ENCODE data around the gene PDZRN4. TPM values are rescaled to one million over a fixed set of nuclear protein-coding genes. Genes with fewer than 3 reads are reported as not detected.

PDZRN4 gene
- total RNA-seq, 1 experiment from 2014 or later: not detected

- Mint-ChIP-seq H3K27ac (ENCODE audit: unreplicated experiment) (no peak overlapping the region), H3K27me3 (ENCODE audit: insufficient read depth, unreplicated experiment) (no peaks in the 10 kb centered on the region), H3K9me3 (ENCODE audit: unreplicated experiment) (no peaks in the 10 kb centered on the region), H3K36me3 (ENCODE audit: insufficient read depth, unreplicated experiment) (no peaks in the 10 kb centered on the region), H3K4me3 (ENCODE audit: unreplicated experiment) (no peak overlapping the region), H3K4me1 (ENCODE audit: low read depth, unreplicated experiment) (no peaks in the 10 kb centered on the region)
- BruUV-seq (replicated peaks): no TSS peak
- H3K36me3 ChIP-seq (ENCODE audit: control insufficient read depth, insufficient read depth, low read length): no peaks in the 10 kb centered on the region
- POLR2A ChIA-PET: no interaction called here
- H3K4me3 ChIP-seq (ENCODE audit: low read depth, low read length): no peak overlapping the region
- H3K4me1 ChIP-seq: no peaks in the 10 kb centered on the region
- intact Hi-C loops (cut with micrococcal nuclease; ENCODE audit: unreplicated experiment): no loop called here
- TF ChIP-seq, protein P1, sequence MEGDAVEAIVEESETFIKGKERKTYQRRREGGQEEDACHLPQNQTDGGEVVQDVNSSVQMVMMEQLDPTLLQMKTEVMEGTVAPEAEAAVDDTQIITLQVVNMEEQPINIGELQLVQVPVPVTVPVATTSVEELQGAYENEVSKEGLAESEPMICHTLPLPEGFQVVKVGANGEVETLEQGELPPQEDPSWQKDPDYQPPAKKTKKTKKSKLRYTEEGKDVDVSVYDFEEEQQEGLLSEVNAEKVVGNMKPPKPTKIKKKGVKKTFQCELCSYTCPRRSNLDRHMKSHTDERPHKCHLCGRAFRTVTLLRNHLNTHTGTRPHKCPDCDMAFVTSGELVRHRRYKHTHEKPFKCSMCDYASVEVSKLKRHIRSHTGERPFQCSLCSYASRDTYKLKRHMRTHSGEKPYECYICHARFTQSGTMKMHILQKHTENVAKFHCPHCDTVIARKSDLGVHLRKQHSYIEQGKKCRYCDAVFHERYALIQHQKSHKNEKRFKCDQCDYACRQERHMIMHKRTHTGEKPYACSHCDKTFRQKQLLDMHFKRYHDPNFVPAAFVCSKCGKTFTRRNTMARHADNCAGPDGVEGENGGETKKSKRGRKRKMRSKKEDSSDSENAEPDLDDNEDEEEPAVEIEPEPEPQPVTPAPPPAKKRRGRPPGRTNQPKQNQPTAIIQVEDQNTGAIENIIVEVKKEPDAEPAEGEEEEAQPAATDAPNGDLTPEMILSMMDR (IDR thresholded peaks at IDR 0.05; ENCODE audit: insufficient read depth in 1 of 2, low read depth in 1 of 2, low read length in 1 of 2, severe bottlenecking in 1 of 2, unreplicated experiment in 1 of 2): no peak
- CTCF ChIA-PET: no interaction called here
- DNase-seq: no peak
- H3K9me3 ChIP-seq: no peaks in the 10 kb centered on the region
- no peaks in the 10 kb centered on the region for H3K27me3 ChIP-seq (replicated peaks; ENCODE audit: control insufficient read depth, insufficient read depth, low read length)
These were observed 177.6 kb downstream of the PDZRN4 start for GRCh38 chr12:41365653-41366171.

DNA sequence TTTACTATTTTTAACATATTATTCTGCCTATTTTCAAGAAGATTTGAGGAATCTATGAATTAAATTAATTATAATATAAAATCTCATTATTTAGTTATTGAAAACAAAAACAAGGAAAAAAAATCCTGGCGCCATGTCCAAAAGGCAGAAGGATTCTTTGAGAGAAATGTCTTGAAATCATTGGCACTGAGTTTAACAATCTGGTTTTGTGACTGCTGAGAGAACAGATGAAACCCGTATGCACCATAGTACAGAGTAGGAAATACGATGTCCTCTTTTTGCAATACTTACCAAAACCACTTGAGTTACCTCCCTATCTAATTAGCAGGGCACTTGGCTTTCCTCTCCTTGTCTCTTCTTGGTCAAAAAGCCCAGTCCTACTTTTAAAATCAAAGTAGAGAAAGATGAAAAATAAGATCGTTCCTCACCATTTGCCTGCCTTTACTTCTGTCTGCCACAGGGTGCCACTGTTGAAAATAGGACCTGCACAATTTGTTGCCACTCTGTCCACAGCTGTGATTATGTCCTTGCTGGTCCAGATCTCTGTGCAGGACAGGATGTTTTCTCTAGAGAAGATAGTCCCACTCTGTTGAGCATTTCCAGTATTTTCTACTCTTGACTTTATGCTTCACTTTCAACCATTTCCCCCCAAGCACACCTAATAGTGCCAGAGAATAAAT lies 179.7 kb downstream of the PDZRN4 start:
- Mint-ChIP-seq H3K4me3 (ENCODE audit: unreplicated experiment) (no peak overlapping the region), H3K27me3 (ENCODE audit: insufficient read depth, unreplicated experiment) (no peaks in the 10 kb centered on the region), H3K27ac (ENCODE audit: unreplicated experiment) (no peak overlapping the region), H3K36me3 (ENCODE audit: insufficient read depth, unreplicated experiment) (no peaks in the 10 kb centered on the region), H3K9me3 (ENCODE audit: unreplicated experiment) (no peaks in the 10 kb centered on the region), H3K4me1 (ENCODE audit: low read depth, unreplicated experiment) (no peaks in the 10 kb centered on the region)
- Histone ChIP-seq H3K9me3 (no peaks in the 10 kb centered on the region), H3K27me3 (replicated peaks; ENCODE audit: control insufficient read depth, insufficient read depth, low read length) (no peaks in the 10 kb centered on the region), H3K4me3 (ENCODE audit: low read depth, low read length) (no peak overlapping the region), H3K4me1 (no peaks in the 10 kb centered on the region), H3K36me3 (ENCODE audit: control insufficient read depth, insufficient read depth, low read length) (no peaks in the 10 kb centered on the region)
- intact Hi-C loops (cut with micrococcal nuclease; ENCODE audit: unreplicated experiment): loop anchor here (1.0 kb wide), 1 partner anchor 295 kb away; no protein-coding TSS in a partner anchor
- POLR2A ChIA-PET: no interaction called here
- DNase-seq: no peak
- TF ChIP-seq, protein P1 (IDR thresholded peaks at IDR 0.05; ENCODE audit: insufficient read depth in 1 of 2, low read depth in 1 of 2, low read length in 1 of 2, severe bottlenecking in 1 of 2, unreplicated experiment in 1 of 2): no peak
- CTCF ChIA-PET: no interaction called here
- no TSS peak for BruUV-seq (replicated peaks)

- H3K36me3 ChIP-seq (ENCODE audit: control insufficient read depth, insufficient read depth, low read length): no peaks in the 10 kb centered on the region
- Mint-ChIP-seq H3K4me1 (ENCODE audit: low read depth, unreplicated experiment) (no peaks in the 10 kb centered on the region), H3K36me3 (ENCODE audit: insufficient read depth, unreplicated experiment) (no peaks in the 10 kb centered on the region), H3K27ac (ENCODE audit: unreplicated experiment) (no peak overlapping the region), H3K4me3 (ENCODE audit: unreplicated experiment) (no peak overlapping the region), H3K27me3 (ENCODE audit: insufficient read depth, unreplicated experiment) (no peaks in the 10 kb centered on the region), H3K9me3 (ENCODE audit: unreplicated experiment) (peaks cover 10% of the 10 kb centered on the region)
- peaks cover 7% of the 10 kb centered on the region for H3K9me3 ChIP-seq
- TF ChIP-seq, protein P1 (IDR thresholded peaks at IDR 0.05; ENCODE audit: insufficient read depth in 1 of 2, low read depth in 1 of 2, low read length in 1 of 2, severe bottlenecking in 1 of 2, unreplicated experiment in 1 of 2): no peak
- BruUV-seq (replicated peaks): no TSS peak
- intact Hi-C loops (cut with micrococcal nuclease; ENCODE audit: unreplicated experiment): no loop called here
- H3K27me3 ChIP-seq (replicated peaks; ENCODE audit: control insufficient read depth, insufficient read depth, low read length): no peaks in the 10 kb centered on the region
- ChIA-PET POLR2A (no interaction called here), CTCF (no interaction called here)
- H3K4me3 ChIP-seq (ENCODE audit: low read depth, low read length): no peak overlapping the region
- no peaks in the 10 kb centered on the region for H3K4me1 ChIP-seq
- no peak for DNase-seq
These were observed 192.8 kb downstream of the PDZRN4 start for GRCh38 chr12:41380878-41381277.

Measured in Caco-2 (cell line).